Vagina (tissue), 2 donors: ENCODE measurements around the gene PHLPP2.

Source experiments
- POLR2A ChIP-seq, 2 donors: fragments of 450-650 bp; IDR thresholded peaks; one replicate each; pipeline ENCODE4 v1.6.1; 2017; ENCODE audit warnings: antibody characterized with exemption in 2 of 2, mild to moderate bottlenecking in 2 of 2, moderate library complexity in 2 of 2
- POLR2AphosphoS5 ChIP-seq, 2 donors: sonication (generic); formaldehyde crosslinking; IDR thresholded peaks; one replicate each; pipeline ENCODE4 v1.9.0; 2017; ENCODE audit warnings: antibody characterized with exemption in 2 of 2, mild to moderate bottlenecking in 2 of 2, low read depth in 1 of 2; ENCODE audit not compliant: insufficient read depth in 1 of 2
- TF ChIP-seq, protein P1 (sequence below), 3 experiments: fragments of 450-650 bp in 2 of 3; fragments of 200-600 bp in 1 of 3; sonication (generic) in 1 of 3; IDR thresholded peaks; one replicate each; pipeline ENCODE4 v1.5.1; 2017 to 2019; ENCODE audit warnings: antibody characterized with exemption in 3 of 3, mild to moderate bottlenecking in 2 of 3, moderate library complexity in 2 of 3

GRCh38 chr16:71693164-71693563 lies 31.3 kb downstream of the PHLPP2 start:
- TF ChIP-seq POLR2A (IDR thresholded peaks at IDR 0.05): no peak
- TF ChIP-seq, protein P1, sequence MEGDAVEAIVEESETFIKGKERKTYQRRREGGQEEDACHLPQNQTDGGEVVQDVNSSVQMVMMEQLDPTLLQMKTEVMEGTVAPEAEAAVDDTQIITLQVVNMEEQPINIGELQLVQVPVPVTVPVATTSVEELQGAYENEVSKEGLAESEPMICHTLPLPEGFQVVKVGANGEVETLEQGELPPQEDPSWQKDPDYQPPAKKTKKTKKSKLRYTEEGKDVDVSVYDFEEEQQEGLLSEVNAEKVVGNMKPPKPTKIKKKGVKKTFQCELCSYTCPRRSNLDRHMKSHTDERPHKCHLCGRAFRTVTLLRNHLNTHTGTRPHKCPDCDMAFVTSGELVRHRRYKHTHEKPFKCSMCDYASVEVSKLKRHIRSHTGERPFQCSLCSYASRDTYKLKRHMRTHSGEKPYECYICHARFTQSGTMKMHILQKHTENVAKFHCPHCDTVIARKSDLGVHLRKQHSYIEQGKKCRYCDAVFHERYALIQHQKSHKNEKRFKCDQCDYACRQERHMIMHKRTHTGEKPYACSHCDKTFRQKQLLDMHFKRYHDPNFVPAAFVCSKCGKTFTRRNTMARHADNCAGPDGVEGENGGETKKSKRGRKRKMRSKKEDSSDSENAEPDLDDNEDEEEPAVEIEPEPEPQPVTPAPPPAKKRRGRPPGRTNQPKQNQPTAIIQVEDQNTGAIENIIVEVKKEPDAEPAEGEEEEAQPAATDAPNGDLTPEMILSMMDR (IDR thresholded peaks at IDR 0.05): no peak
- no peak for TF ChIP-seq POLR2AphosphoS5 (IDR thresholded peaks at IDR 0.05; ENCODE audit: insufficient read depth in 1 of 2, low read depth in 1 of 2)
